Muscle layer of colon (tissue), 2 donors: Measurements from ENCODE around the gene DNMBP.
"Not testable (repeated sequence)": the region's sequence is repeated elsewhere in the genome, so short reads cannot be mapped to it uniquely, and the experiment has no call there.

Source experiments
- H3K27ac ChIP-seq: one replicate; pipeline ENCODE4 v1.7.0; 2013; ENCODE audit warnings: low read depth, mild to moderate bottlenecking, low read length, moderate library complexity
- H3K27me3 ChIP-seq, 2 donors: one replicate each; pipeline ENCODE4 v1.7.0; 2013; ENCODE audit warnings: low read length in 2 of 2, mild to moderate bottlenecking in 2 of 2; ENCODE audit not compliant: insufficient read depth in 2 of 2, control insufficient read depth in 1 of 2
- H3K36me3 ChIP-seq: one replicate; pipeline ENCODE4 v1.7.0; 2013; ENCODE audit warnings: mild to moderate bottlenecking, low read length; ENCODE audit not compliant: insufficient read depth
- H3K4me1 ChIP-seq: one replicate; pipeline ENCODE4 v1.7.0; 2013; ENCODE audit warnings: mild to moderate bottlenecking, low read length; ENCODE audit not compliant: insufficient read depth
- H3K4me3 ChIP-seq, 2 donors: one replicate each; pipeline ENCODE4 v1.7.0; 2013; ENCODE audit warnings: low read length in 2 of 2, low read depth in 1 of 2, mild to moderate bottlenecking in 1 of 2, moderate library complexity in 1 of 2
- H3K9ac ChIP-seq: one replicate; pipeline ENCODE4 v1.7.0; 2013; ENCODE audit warnings: low read length
- H3K9me3 ChIP-seq: one replicate; pipeline ENCODE4 v1.7.0; 2013; ENCODE audit warnings: mild to moderate bottlenecking, low read length
- donor health status: abdominal sarcoma.
- donor health status: Adenocarcinoma of cecum.

The DNMBP gene

DNA sequence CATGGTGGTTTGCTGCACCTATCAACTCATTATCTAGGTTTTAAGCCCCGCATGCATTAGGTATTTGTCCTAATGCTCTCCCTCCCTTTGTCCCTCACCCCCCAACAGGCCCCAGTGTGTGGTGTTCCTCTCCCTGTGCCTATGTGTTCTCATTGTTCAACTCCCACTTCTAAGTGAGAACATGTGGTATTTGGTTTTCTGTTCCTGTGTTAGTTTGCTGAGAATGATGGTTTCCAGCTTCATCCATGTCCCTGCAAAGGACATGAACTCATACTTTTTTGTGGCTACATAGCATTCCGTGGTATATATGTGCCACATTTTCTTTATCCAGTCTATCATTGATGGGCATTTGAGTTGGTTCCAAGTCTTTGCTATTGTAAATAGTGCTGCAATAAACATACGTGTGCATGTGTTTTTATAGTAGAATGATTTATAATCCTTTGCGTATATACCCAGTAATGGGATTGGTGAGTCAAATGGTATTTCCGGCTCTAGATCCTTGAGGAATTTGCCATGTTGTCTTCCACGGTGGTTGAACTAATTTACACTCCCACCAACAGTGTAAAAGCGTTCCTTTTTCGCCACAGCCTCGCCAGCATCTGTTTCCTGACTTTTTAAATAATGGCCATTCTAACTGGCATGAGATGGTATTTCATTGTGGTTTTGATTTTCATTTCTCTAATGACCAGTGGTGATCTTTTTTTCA is 146.1 kb downstream of the DNMBP start:
- not testable (repeated sequence) for H3K9ac ChIP-seq, H3K27me3 ChIP-seq, H3K9me3 ChIP-seq, H3K4me1 ChIP-seq, H3K27ac ChIP-seq, H3K36me3 ChIP-seq, H3K4me3 ChIP-seq

GRCh38 chr10:99860466-99860865 is 149.3 kb downstream of the DNMBP start:
- H3K36me3 ChIP-seq: no peaks in the 10 kb centered on the region
- H3K4me3 ChIP-seq: no peak overlapping the region
- no peaks in the 10 kb centered on the region for H3K4me1 ChIP-seq
- H3K27ac ChIP-seq: no peak overlapping the region
- H3K9ac ChIP-seq: no peak overlapping the region
- H3K27me3 ChIP-seq: no peaks in the 10 kb centered on the region
- H3K9me3 ChIP-seq: no peaks in the 10 kb centered on the region

GRCh38 chr10:99859585-99859984 is 150.2 kb downstream of the DNMBP start:
- Histone ChIP-seq H3K4me3 (no peak overlapping the region), H3K9ac (no peak overlapping the region), H3K36me3 (no peaks in the 10 kb centered on the region), H3K4me1 (no peaks in the 10 kb centered on the region), H3K27ac (no peak overlapping the region), H3K27me3 (no peaks in the 10 kb centered on the region), H3K9me3 (no peaks in the 10 kb centered on the region)

GRCh38 chr10:99858849-99859248 is 150.9 kb downstream of the DNMBP start:
- Histone ChIP-seq H3K27me3 (no peaks in the 10 kb centered on the region), H3K36me3 (no peaks in the 10 kb centered on the region), H3K9ac (no peak overlapping the region), H3K9me3 (no peaks in the 10 kb centered on the region), H3K4me1 (no peaks in the 10 kb centered on the region), H3K4me3 (no peak overlapping the region), H3K27ac (no peak overlapping the region)

- Histone ChIP-seq H3K27ac (no peak overlapping the region), H3K27me3 (no peaks in the 10 kb centered on the region), H3K4me1 (no peaks in the 10 kb centered on the region), H3K4me3 (no peak overlapping the region), H3K9me3 (no peaks in the 10 kb centered on the region), H3K9ac (no peak overlapping the region), H3K36me3 (no peaks in the 10 kb centered on the region)
Observed at GRCh38 chr10:99855479-99856071, 154.2 kb downstream of the DNMBP start.

GRCh38 chr10:99854860-99855259 is 154.9 kb downstream of the DNMBP start:
- H3K36me3 ChIP-seq: no peaks in the 10 kb centered on the region
- H3K4me3 ChIP-seq: no peak overlapping the region
- H3K4me1 ChIP-seq: no peaks in the 10 kb centered on the region
- no peak overlapping the region for H3K27ac ChIP-seq
- H3K9me3 ChIP-seq: no peaks in the 10 kb centered on the region
- no peak overlapping the region for H3K9ac ChIP-seq
- H3K27me3 ChIP-seq: no peaks in the 10 kb centered on the region

DNA sequence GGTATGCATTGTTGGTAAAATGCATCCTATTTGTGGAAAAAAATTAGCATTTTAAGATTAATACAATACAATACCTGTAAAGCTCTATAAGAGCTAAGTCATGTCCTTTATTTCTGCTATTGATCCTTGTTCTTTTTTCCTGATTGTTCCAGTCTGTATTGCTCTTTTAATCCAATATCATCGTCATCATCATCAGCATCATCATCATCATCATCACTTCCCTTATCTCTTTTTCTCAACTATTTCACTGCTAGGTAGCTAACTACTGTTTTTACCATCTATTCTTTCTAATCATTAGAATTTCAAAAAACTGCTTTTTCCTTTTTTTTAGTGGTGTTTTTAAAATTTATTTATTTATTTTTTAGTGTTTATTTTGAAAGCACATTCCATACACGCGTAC is 156.1 kb downstream of the DNMBP start:
- Histone ChIP-seq H3K36me3 (no peaks in the 10 kb centered on the region), H3K9me3 (no peaks in the 10 kb centered on the region), H3K4me3 (no peak overlapping the region), H3K27ac (no peak overlapping the region), H3K4me1 (no peaks in the 10 kb centered on the region), H3K9ac (no peak overlapping the region), H3K27me3 (no peaks in the 10 kb centered on the region)

GRCh38 chr10:99852481-99853213 is 157.1 kb downstream of the DNMBP start:
- Histone ChIP-seq H3K36me3 (no peaks in the 10 kb centered on the region), H3K27ac (no peak overlapping the region), H3K9ac (no peak overlapping the region), H3K4me3 (no peak overlapping the region), H3K9me3 (no peaks in the 10 kb centered on the region), H3K4me1 (no peaks in the 10 kb centered on the region), H3K27me3 (no peaks in the 10 kb centered on the region)

DNA sequence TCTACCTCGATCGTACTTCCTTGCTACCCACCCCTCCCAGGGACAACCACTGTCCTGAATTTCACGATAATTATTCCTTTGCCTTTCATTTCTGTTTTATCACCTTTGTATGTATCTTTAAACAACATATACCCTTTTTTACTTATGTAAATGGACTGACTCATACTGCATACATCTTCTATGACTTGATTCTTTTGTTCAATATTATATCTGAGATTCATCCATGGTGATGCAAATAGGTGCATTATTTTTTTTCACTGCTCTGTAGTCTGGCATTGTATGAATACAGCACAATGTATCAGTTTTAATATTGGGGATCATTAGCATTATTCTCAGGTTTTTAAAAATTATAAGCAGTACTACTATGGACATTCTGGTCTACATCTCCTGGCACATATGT is 157.9 kb downstream of the DNMBP start:
- no peaks in the 10 kb centered on the region for H3K4me1 ChIP-seq
- H3K27me3 ChIP-seq: no peaks in the 10 kb centered on the region
- no peak overlapping the region for H3K4me3 ChIP-seq
- H3K36me3 ChIP-seq: no peaks in the 10 kb centered on the region
- H3K27ac ChIP-seq: no peak overlapping the region
- H3K9ac ChIP-seq: no peak overlapping the region
- no peaks in the 10 kb centered on the region for H3K9me3 ChIP-seq

- Histone ChIP-seq H3K27me3 (no peaks in the 10 kb centered on the region), H3K9ac (no peak overlapping the region), H3K27ac (no peak overlapping the region), H3K4me3 (no peak overlapping the region), H3K9me3 (no peaks in the 10 kb centered on the region), H3K36me3 (no peaks in the 10 kb centered on the region), H3K4me1 (no peaks in the 10 kb centered on the region)
Observed at GRCh38 chr10:99850767-99851340, 158.9 kb downstream of the DNMBP start.

DNA sequence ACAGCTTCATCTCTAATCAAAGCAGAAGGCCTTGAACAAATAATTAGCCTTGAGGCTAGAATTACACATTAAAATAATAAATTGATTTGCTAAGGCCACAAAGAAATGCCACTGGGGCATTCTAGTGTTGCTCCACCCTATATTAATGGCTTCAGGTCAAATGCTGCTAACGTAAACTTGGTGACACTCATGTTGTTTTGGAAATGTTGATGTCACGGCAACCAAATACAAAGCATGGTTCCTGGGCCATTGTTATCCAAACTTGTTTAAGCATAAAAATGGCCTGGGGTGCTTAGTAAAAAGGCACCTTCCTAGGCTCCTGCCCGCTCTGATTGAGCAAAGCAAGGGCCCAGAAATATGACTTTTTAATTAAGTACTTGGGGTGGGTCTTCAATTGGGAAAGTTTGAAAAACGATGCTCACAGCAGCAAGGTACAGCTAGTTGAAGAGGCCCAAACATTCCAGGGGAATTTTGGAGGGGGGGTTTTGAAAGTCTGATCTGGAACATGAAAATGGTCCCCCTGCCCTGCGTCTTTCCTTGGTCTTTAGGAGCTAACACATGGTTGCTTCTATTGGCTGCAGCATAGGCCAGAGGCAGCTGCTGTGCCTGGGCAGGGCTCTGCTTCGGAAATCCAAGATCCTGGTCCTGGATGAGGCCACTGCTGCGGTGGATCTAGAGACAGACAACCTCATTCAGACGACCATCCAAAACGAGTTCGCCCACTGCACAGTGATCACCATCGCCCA is 159.6 kb downstream of the DNMBP start:
- no peak overlapping the region for H3K9ac ChIP-seq
- no peak overlapping the region for H3K27ac ChIP-seq
- no peak overlapping the region for H3K4me3 ChIP-seq
- no peaks in the 10 kb centered on the region for H3K36me3 ChIP-seq
- H3K9me3 ChIP-seq: no peaks in the 10 kb centered on the region
- H3K27me3 ChIP-seq: no peaks in the 10 kb centered on the region
- H3K4me1 ChIP-seq: peaks cover 5% of the 10 kb centered on the region
